Measurements from ENCODE around the gene NTHL1.

- TF ChIP-seq DPF2 (IDR thresholded peaks at IDR 0.05) (no peak), BMI1 (IDR thresholded peaks at IDR 0.05; ENCODE audit: low read length) (no peak), RFX1 (IDR thresholded peaks at IDR 0.05) (no peak), MNT (conservative IDR thresholded peaks at IDR 0.05) (no peak), SMARCE1 (IDR thresholded peaks at IDR 0.05) (no peak), KLF6 (CRISPR knock-in tag; IDR thresholded peaks at IDR 0.05; ENCODE audit: borderline replicate concordance) (no peak), JUND (IDR thresholded peaks at IDR 0.05; ENCODE audit: borderline replicate concordance, low read depth, low read length) (no peak), JUND (tag; IDR thresholded peaks at IDR 0.05; ENCODE audit: borderline replicate concordance, low read depth, low read length) (no peak)
These were observed 38.6 kb upstream of the NTHL1 start for GRCh38 chr16:2086106-2086742.

Data from K562 (cell line).